Loucy (cell line): Measurements from ENCODE around the gene C22orf15.

Experiments
- H2AFZ ChIP-seq: fragments of 200-600 bp; sonication (generic); 2 replicates; pipeline ENCODE4 v1.6.0; 2016; ENCODE audit warnings: antibody characterized with exemption, mild to moderate bottlenecking, low read length, moderate library complexity
- H3F3A ChIP-seq: fragments of 200-600 bp; 2 replicates; pipeline ENCODE4 v1.6.0; 2016; ENCODE audit warnings: antibody characterized with exemption, low read depth, mild to moderate bottlenecking
- H3K27me3 ChIP-seq: fragments of 200-600 bp; sonication (generic); 2 replicates; pipeline ENCODE4 v1.6.1; 2014; ENCODE audit warnings: low read length, mild to moderate bottlenecking; ENCODE audit not compliant: insufficient read depth, poor library complexity, severe bottlenecking
- H3K36me3 ChIP-seq: fragments of 200-600 bp; sonication (generic); 2 replicates; pipeline ENCODE4 v1.6.1; 2016; ENCODE audit warnings: low read length; ENCODE audit not compliant: insufficient read depth
- H3K4me1 ChIP-seq: fragments of 200-600 bp; sonication (generic); 2 replicates; pipeline ENCODE4 v1.5.1; 2014; ENCODE audit warnings: low read length, mild to moderate bottlenecking; ENCODE audit not compliant: insufficient read depth, poor library complexity, severe bottlenecking
- H3K4me2 ChIP-seq: fragments of 200-600 bp; sonication (generic); 2 replicates; pipeline ENCODE4 v1.6.0; 2014; ENCODE audit warnings: antibody characterized with exemption, low read length, low read depth, mild to moderate bottlenecking; ENCODE audit not compliant: poor library complexity, severe bottlenecking
- H3K4me3 ChIP-seq: fragments of 200-600 bp; sonication (generic); 2 replicates; pipeline ENCODE4 v1.5.1; 2014; ENCODE audit warnings: low read length, mild to moderate bottlenecking, mixed read lengths; ENCODE audit not compliant: poor library complexity, severe bottlenecking
- H3K79me2 ChIP-seq: fragments of 200-600 bp; sonication (generic); 2 replicates; pipeline ENCODE4 v1.6.1; 2014; ENCODE audit warnings: low read length; ENCODE audit not compliant: insufficient read depth
- H3K9ac ChIP-seq: fragments of 200-600 bp; sonication (generic); 2 replicates; pipeline ENCODE4 v1.6.0; 2014; ENCODE audit warnings: mild to moderate bottlenecking, low read depth, low read length, moderate library complexity; ENCODE audit not compliant: poor library complexity, severe bottlenecking
- H3K9me2 ChIP-seq: fragments of 200-600 bp; sonication (generic); replicated peaks from 2 replicates; pipeline ENCODE4 v1.6.1; 2016; ENCODE audit warnings: low read depth, low read length, mixed read lengths
- H3K9me3 ChIP-seq: fragments of 200-600 bp; sonication (generic); 2 replicates; pipeline ENCODE4 v1.6.1; 2014; ENCODE audit warnings: mild to moderate bottlenecking, antibody characterized with exemption, low read length, low read depth; ENCODE audit not compliant: insufficient read depth
- H4K20me1 ChIP-seq: fragments of 200-600 bp; sonication (generic); 2 replicates; pipeline ENCODE4 v1.6.0; 2014; ENCODE audit warnings: antibody characterized with exemption, low read length, mild to moderate bottlenecking; ENCODE audit not compliant: insufficient read depth, poor library complexity, severe bottlenecking
- CTCF ChIP-seq: fragments of 200-600 bp; sonication (generic); conservative IDR thresholded peaks from 2 replicates; pipeline ENCODE4 v1.5.1; 2014; ENCODE audit warnings: mild to moderate bottlenecking, antibody characterized with exemption, low read length
- EZH2phosphoT487 ChIP-seq: fragments of 200-600 bp; IDR thresholded peaks from 2 replicates; pipeline ENCODE4 v1.6.1; 2018; ENCODE audit warnings: antibody characterized with exemption, mild to moderate bottlenecking, moderate library complexity, borderline replicate concordance

Gene C22orf15

GRCh38 chr22:23760056-23760455 is 2.7 kb upstream of the C22orf15 start:
- Histone ChIP-seq H3K9me2 (no peaks in the 10 kb centered on the region), H3K4me1 (peaks cover 30% of the 10 kb centered on the region), H3K79me2 (no peaks in the 10 kb centered on the region), H3K4me3 (no peak overlapping the region), H3F3A (peaks cover 2% of the 10 kb centered on the region; the same call in 1 of the 2 replicates), H3K27me3 (no peaks in the 10 kb centered on the region), H2AFZ (no peak overlapping the region), H3K9me3 (no peaks in the 10 kb centered on the region), H3K4me2 (no peak overlapping the region), H3K9ac (no peak overlapping the region), H3K36me3 (no peaks in the 10 kb centered on the region), H4K20me1 (no peaks in the 10 kb centered on the region)
- TF ChIP-seq CTCF (no peak), EZH2phosphoT487 (no peak)

GRCh38 chr22:23763579-23763945 is 772 bp downstream of the C22orf15 start:
- peak overlapping the region; percentile 52 for H3K4me2 ChIP-seq
- H2AFZ ChIP-seq = no peak overlapping the region
- H3K9me2 ChIP-seq = no peaks in the 10 kb centered on the region
- H3K79me2 ChIP-seq = no peaks in the 10 kb centered on the region
- H3K27me3 ChIP-seq = no peaks in the 10 kb centered on the region
- no peaks in the 10 kb centered on the region for H3F3A ChIP-seq
- peak overlapping the region; percentile 41 for H3K4me3 ChIP-seq
- no peaks in the 10 kb centered on the region for H3K9me3 ChIP-seq
- no peaks in the 10 kb centered on the region for H3K36me3 ChIP-seq
- H3K9ac ChIP-seq = peak overlapping the region; percentile 54
- no peak for TF ChIP-seq EZH2phosphoT487
- TF ChIP-seq CTCF = no peak
- peaks cover 27% of the 10 kb centered on the region for H3K4me1 ChIP-seq
- no peaks in the 10 kb centered on the region for H4K20me1 ChIP-seq

- TF ChIP-seq EZH2phosphoT487 (no peak), CTCF (no peak)
- Histone ChIP-seq H3K79me2 (no peaks in the 10 kb centered on the region), H3K9me3 (no peaks in the 10 kb centered on the region), H3K4me1 (peaks cover 27% of the 10 kb centered on the region), H3K27me3 (no peaks in the 10 kb centered on the region), H3K4me3 (no peak overlapping the region), H3K36me3 (no peaks in the 10 kb centered on the region), H4K20me1 (no peaks in the 10 kb centered on the region), H3K9ac (no peak overlapping the region), H3F3A (no peaks in the 10 kb centered on the region), H2AFZ (no peak overlapping the region), H3K9me2 (no peaks in the 10 kb centered on the region), H3K4me2 (peak overlapping the region; percentile 52)
Measured at GRCh38 chr22:23763954-23764353, 1.2 kb downstream of the C22orf15 start.
